Measurements from ENCODE around the gene ARAP2. TPM values are rescaled to one million over a fixed set of nuclear protein-coding genes. Genes with fewer than 3 reads are reported as not detected.

The ARAP2 gene, protein sequence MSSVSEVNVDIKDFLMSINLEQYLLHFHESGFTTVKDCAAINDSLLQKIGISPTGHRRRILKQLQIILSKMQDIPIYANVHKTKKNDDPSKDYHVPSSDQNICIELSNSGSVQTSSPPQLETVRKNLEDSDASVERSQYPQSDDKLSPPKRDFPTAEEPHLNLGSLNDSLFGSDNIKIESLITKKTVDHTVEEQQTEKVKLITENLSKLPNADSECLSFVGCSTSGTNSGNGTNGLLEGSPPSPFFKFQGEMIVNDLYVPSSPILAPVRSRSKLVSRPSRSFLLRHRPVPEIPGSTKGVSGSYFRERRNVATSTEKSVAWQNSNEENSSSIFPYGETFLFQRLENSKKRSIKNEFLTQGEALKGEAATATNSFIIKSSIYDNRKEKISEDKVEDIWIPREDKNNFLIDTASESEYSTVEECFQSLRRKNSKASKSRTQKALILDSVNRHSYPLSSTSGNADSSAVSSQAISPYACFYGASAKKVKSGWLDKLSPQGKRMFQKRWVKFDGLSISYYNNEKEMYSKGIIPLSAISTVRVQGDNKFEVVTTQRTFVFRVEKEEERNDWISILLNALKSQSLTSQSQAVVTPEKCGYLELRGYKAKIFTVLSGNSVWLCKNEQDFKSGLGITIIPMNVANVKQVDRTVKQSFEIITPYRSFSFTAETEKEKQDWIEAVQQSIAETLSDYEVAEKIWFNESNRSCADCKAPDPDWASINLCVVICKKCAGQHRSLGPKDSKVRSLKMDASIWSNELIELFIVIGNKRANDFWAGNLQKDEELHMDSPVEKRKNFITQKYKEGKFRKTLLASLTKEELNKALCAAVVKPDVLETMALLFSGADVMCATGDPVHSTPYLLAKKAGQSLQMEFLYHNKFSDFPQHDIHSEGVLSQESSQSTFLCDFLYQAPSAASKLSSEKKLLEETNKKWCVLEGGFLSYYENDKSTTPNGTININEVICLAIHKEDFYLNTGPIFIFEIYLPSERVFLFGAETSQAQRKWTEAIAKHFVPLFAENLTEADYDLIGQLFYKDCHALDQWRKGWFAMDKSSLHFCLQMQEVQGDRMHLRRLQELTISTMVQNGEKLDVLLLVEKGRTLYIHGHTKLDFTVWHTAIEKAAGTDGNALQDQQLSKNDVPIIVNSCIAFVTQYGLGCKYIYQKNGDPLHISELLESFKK (N-terminal part only)
- total RNA-seq (2014; rRNA removed; shearing (Covaris generic)), result 0.24 TPM in 1 of 2 replicates, not detected in the other

DNA sequence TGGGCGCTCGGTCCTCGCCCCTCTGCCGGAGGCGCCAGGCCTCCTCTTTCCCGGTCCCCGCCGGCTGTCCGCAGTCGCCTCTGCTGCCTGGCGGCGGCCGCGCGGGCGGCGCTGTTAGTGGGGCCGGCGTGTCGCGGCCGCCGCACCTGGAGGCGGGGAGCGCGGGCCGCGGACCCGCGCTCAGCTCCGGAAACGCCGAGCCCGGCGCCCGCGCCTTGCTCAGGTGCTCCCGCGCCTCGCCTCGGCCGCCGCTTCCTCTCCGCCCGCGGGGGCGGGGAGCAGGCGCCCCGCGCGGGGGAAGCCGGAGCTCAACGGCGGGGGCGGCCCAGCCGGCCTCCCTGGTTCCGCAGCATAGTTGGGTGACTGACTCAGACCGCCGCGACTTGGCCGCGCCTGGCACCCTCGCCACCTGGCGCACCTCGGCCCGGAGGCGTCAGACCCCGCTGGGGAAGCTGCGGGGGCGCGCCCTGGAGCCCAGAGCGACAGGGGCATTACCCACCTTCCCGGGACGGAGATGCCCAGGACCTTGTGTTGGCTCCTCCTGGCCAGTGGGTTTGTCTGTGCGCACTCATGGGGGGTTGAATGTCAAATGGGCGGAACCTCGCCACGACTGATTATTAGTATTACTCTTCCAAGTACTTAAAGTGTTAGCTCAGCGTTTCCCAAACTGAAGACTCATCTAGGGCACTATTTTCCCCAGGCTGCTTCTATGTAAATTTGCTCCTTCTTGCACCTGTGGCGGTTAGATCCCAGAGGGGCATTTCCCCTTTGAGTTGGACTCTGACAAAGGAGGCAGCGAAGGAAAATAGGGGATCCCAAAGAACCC lies at the start of gene ARAP2:
Gene ARAP2 (minus strand): TSS at position 258 of the 826 bp plus-strand sequence. CDS start 15,028 bp downstream, outside the sequence.
- H3K4me1 ChIP-seq (replicated peaks), result no peaks in the 10 kb centered on the region
- H3K27me3 ChIP-seq (replicated peaks), result no peaks in the 10 kb centered on the region
- DNase-seq (ENCODE audit: low read depth in 1 of 2, low spot score in 2 of 2), result no peak
- H3K36me3 ChIP-seq, result no peaks in the 10 kb centered on the region
- H3K27ac ChIP-seq, result no peak within 1 kb of the TSS
- no peaks in the 10 kb centered on the region for H3K9me3 ChIP-seq (replicated peaks)
- H3K4me3 ChIP-seq, result no peak within 1 kb of the TSS

DNA sequence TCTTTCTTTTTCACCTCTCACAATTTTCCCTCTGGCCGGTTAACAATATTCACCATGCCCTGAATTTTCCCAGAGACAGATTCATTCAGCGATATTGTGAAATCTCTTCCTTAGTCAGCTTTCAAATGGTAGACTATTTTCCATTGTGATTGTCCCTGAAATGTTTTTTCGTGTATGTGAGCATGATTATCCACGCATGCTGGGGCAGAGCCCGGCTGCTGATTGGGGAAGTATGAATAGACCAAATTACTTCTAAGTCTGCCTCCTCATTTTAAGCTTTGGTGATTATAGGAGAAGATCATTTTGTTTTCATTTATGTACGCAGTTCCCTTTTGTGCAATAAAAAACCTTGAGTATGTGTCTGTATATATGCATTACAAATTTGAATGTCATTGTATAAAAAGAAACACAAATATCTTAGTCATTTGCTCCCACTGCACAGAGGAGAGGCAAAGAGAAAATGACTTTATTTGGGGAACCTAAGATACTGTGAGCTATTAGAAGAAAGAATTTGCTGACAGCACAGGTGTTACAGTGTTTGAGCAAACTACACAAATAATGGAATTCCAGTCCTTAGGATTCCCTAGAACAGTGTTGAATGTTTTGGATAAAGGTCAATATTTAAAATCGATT lies 48.4 kb upstream of the ARAP2 start:
- H3K27me3 ChIP-seq (replicated peaks), result no peaks in the 10 kb centered on the region
- no peaks in the 10 kb centered on the region for H3K4me1 ChIP-seq (replicated peaks)
- no peak overlapping the region for H3K4me3 ChIP-seq
- no peak overlapping the region for H3K27ac ChIP-seq
- H3K9me3 ChIP-seq (replicated peaks), result no peaks in the 10 kb centered on the region
- H3K36me3 ChIP-seq, result no peaks in the 10 kb centered on the region
- DNase-seq (ENCODE audit: low read depth in 1 of 2, low spot score in 2 of 2), result no peak

DNA sequence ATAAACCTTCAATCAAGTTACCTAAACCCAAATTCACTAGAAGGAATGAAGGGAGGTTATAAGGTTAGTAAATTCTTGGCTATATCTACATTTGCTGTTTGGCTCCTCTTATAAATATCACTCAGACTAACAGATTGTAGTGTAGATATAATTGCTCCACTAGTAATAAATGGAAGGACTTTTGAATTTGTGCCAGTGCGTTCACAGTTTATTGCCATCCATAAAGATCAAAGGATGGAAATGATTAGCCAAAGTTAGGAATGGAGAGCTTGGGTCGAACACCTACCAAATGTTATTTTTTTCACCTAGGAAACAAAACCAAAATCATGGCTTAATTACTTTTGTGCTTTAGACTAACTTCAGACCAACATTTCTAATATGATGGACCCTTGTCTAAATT lies 46.3 kb upstream of the ARAP2 start:
- Histone ChIP-seq H3K4me3 (no peak overlapping the region), H3K36me3 (no peaks in the 10 kb centered on the region), H3K4me1 (replicated peaks) (no peaks in the 10 kb centered on the region), H3K27me3 (replicated peaks) (no peaks in the 10 kb centered on the region), H3K9me3 (replicated peaks) (no peaks in the 10 kb centered on the region), H3K27ac (no peak overlapping the region)
- DNase-seq (ENCODE audit: low read depth in 1 of 2, low spot score in 2 of 2), result no peak

DNA sequence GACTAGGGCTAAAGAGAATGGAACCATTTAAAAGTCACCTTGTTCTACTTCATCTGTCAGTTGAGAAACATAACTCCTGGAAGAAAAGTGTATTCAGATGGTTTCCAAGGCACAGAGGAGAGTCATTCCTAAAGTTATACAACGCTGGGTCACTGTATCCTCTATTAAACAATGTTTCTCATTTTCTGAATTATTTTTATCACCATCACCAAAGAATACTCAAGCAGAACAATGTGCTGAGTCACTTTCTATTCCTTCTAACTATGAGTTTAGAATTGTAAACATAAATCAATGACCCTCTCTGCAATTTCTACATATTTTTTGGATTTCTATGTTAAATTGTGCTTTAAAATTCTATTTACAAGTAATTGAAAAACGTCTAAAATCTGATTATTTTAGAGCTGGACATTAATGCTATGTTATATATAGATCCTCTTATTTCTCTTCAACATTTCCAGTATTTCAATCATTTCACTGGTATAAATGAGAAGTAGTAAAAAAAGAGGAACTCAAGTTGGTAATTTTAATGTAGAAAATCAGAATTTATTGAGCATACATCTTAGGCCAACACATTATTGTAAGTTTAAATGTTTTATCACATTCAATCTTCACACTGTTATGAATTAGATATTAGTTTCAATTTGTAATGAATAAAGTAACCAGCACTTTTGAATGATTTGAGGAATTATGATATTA lies 44.6 kb upstream of the ARAP2 start:
- no peaks in the 10 kb centered on the region for H3K4me1 ChIP-seq (replicated peaks)
- H3K27ac ChIP-seq, result no peak overlapping the region
- H3K27me3 ChIP-seq (replicated peaks), result no peaks in the 10 kb centered on the region
- H3K9me3 ChIP-seq (replicated peaks), result no peaks in the 10 kb centered on the region
- H3K4me3 ChIP-seq, result no peak overlapping the region
- no peak for DNase-seq (ENCODE audit: low read depth in 1 of 2, low spot score in 2 of 2)
- no peaks in the 10 kb centered on the region for H3K36me3 ChIP-seq

DNA sequence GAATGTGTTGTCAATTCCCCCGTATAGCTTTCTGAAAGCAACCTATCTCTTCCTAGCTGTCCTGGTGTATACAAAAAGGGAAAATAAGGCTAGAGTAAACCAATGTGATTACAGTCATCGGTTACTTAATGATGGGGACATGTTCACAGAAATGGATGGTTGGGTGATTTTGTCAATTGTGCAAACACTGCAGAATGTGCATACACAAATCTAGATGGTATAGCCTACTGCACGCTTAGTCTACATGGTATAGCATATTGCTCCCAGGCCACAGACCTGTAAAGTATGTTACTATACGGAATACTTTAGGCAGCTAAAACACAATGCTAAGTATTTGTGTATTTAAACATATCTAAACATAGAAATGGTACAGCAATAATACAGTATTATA lies 42.2 kb upstream of the ARAP2 start:
- Histone ChIP-seq H3K4me3 (no peak overlapping the region), H3K36me3 (no peaks in the 10 kb centered on the region), H3K4me1 (replicated peaks) (no peaks in the 10 kb centered on the region), H3K27ac (no peak overlapping the region), H3K27me3 (replicated peaks) (no peaks in the 10 kb centered on the region), H3K9me3 (replicated peaks) (no peaks in the 10 kb centered on the region)
- no peak for DNase-seq (ENCODE audit: low read depth in 1 of 2, low spot score in 2 of 2)

DNA sequence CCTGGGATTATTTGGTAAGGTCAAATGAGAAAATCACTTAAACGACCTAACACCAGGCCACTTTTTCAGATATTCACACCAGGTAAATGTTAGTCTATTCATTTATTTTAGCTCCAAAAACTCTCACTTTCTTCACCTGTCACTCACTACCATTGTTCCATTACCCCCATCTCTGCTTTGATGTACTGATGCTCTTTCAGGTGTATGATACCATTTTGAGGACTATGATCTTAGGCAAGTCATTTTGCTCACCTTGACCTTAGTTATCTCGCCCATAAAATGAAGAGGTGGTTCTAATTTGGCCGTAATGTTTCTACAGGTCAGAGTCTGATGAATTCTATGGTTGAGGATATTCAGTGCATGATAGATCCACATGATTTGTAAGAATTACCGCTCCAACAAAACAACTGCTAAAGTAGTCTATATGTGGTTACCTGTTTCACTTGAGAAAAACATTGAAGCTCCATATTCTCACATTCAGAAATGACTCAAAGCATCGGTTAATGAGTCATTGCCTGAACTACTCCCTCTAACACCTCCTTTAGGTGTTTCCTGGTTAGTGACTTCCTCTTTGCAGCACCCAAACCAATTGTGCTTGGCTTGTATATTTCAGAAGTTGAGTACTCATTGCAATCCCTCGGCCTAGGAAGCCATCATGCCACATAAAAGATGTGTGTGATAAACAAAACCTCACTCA lies 41.6 kb upstream of the ARAP2 start:
- no peak for DNase-seq (ENCODE audit: low read depth in 1 of 2, low spot score in 2 of 2)
- no peaks in the 10 kb centered on the region for H3K4me1 ChIP-seq (replicated peaks)
- H3K4me3 ChIP-seq, result no peak overlapping the region
- H3K27ac ChIP-seq, result no peak overlapping the region
- H3K36me3 ChIP-seq, result no peaks in the 10 kb centered on the region
- no peaks in the 10 kb centered on the region for H3K27me3 ChIP-seq (replicated peaks)
- no peaks in the 10 kb centered on the region for H3K9me3 ChIP-seq (replicated peaks)

DNA sequence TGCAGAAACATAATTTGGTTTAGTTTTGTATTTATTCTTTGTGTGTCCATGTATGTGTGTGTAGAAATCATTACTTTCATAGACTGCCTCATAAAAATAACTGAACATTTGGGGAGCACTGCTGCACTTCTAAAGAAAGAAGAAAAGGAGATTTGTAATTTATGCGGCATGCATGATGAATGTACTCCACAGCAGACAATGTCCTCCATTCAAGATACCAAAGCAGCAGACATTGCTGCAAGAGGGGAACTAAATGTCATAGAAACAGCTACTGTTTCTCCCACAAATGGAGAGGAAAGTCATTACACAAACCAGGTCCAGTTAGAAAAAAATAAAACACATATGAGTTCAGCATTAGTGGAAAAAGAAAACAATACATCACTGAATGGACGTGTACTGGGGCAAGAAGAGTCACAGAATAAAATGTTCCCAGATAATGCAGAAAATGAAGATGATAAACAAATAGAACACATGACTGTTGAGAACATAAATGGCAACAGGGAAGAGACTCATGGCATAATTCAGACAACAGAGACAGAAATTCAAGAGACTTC lies 39.7 kb upstream of the ARAP2 start:
- no peak for DNase-seq (ENCODE audit: low read depth in 1 of 2, low spot score in 2 of 2)
- H3K9me3 ChIP-seq (replicated peaks), result no peaks in the 10 kb centered on the region

DNA sequence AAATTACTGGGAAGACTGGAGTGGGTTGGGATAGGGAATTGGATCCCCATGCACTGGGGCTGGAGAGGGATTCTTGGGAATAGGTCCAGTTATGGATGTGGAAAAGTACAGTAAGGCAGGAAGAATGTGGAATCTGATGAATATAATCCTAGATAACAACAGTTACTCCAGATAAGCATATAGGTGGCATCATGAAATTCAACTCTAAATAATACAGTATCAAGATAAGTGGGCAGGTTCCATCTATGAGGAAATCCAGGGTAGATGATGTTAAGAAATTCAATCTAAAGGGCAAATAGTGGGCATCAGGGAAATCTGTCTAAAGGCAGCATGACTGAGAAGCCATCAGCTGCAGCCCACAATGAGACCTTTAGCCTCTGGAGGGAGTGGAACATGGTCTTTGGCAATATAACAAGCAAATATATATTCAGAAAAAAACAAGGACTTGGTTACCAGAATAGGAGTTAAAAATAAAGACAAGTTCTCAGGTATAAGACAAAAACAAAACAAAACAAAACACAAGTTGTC lies 38.3 kb upstream of the ARAP2 start:
- H3K27me3 ChIP-seq (replicated peaks), result no peaks in the 10 kb centered on the region
- no peak overlapping the region for H3K4me3 ChIP-seq
- DNase-seq (ENCODE audit: low read depth in 1 of 2, low spot score in 2 of 2), result no peak
- H3K27ac ChIP-seq, result no peak overlapping the region
- no peaks in the 10 kb centered on the region for H3K36me3 ChIP-seq
- H3K4me1 ChIP-seq (replicated peaks), result no peaks in the 10 kb centered on the region
- no peaks in the 10 kb centered on the region for H3K9me3 ChIP-seq (replicated peaks)

More for the DNA sequence above, 39.7 kb upstream of the ARAP2 start:
- Histone ChIP-seq H3K36me3 (no peaks in the 10 kb centered on the region), H3K27ac (no peak overlapping the region), H3K4me1 (replicated peaks) (no peaks in the 10 kb centered on the region), H3K4me3 (no peak overlapping the region), H3K27me3 (replicated peaks) (no peaks in the 10 kb centered on the region)

DNA sequence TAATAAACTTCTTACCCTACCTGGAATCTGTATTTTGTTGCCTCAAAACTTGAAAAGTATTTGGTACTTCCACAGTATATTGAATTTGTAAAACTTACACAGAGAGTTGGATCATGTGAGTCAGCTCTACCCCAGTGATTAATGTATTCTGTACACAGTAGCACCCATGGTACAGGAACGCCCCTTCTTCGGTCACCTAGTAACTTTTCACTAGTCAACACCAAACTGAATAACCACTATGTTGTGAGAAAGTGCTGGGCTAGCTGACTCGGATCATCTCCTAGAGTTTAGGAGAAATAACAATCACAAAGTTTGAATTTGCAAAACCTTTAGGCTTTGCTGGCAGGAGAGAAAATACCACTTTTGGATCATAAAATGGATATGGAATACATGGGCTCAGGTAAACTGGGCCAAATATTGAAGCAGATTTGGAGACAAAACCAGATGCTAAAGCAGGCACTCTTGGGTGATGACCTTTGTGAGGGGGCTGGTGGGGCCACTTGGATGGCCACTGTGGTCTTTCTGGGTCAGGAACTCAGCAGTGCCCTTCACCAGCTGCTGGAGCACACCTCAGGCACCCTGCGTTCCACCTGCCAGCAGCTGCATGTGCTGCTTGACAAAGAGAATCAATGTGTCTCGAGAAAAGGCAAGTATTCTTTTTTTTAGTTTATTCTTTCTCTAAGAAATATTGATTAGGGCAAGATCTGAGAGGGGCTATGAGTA lies 37.2 kb upstream of the ARAP2 start, which contains the start of gene DTHD1:
Gene DTHD1 (plus strand): TSS at position 233 of the 723 bp plus-strand sequence. CDS start 143 bp downstream, at position 376.
- no peaks in the 10 kb centered on the region for H3K27me3 ChIP-seq (replicated peaks)

DNA sequence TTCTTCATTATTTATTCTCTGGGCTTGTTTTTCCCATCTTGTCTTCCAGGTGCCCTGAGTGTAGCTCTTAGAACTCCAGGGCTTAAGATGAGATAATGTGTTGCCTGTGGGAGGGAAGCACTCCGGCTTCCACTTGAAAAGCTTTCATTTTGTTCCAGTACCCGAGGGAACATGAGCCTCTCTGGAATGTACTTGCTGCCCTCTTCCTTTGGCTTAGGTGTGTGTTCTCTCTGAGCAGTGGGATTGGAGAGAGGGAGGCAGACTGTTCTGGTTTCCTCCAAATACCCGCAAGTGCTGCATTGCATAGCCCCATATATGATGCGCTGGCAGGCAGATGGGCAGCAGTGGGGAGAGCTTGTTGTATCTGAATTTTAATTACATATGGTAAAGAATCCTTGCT lies 36.2 kb upstream of the ARAP2 start:
- Histone ChIP-seq H3K9me3 (replicated peaks) (no peaks in the 10 kb centered on the region), H3K36me3 (no peaks in the 10 kb centered on the region), H3K27ac (no peak overlapping the region), H3K4me3 (no peak overlapping the region), H3K4me1 (replicated peaks) (no peaks in the 10 kb centered on the region), H3K27me3 (replicated peaks) (no peaks in the 10 kb centered on the region)
- DNase-seq (ENCODE audit: low read depth in 1 of 2, low spot score in 2 of 2), result no peak

More for the DNA sequence above, 37.2 kb upstream of the ARAP2 start, which contains the start of gene DTHD1:
- H3K36me3 ChIP-seq, result no peaks in the 10 kb centered on the region
- DNase-seq (ENCODE audit: low read depth in 1 of 2, low spot score in 2 of 2), result no peak
- H3K4me1 ChIP-seq (replicated peaks), result no peaks in the 10 kb centered on the region
- H3K4me3 ChIP-seq, result no peak within 1 kb of the TSS
- H3K27ac ChIP-seq, result no peak within 1 kb of the TSS
- H3K9me3 ChIP-seq (replicated peaks), result no peaks in the 10 kb centered on the region

DNA sequence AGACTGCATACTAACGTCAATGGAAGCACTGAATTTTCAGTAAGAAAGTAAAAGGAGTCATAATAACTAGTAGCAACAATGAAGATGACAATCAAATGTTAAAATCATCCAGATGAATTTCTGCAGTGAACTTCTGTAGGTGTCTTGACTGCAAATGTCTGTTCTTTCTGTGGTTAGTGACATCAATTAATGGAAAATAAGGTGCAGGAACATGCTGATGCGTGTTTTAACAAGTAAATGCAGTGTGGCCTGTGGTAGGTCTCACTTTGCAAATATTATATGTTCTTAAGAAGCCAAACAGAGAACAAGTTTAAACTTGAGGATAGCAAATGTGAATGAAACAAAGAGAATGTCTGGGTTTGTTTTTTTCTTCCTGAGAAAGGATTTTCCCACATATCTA lies 34.5 kb upstream of the ARAP2 start:
- H3K27me3 ChIP-seq (replicated peaks), result no peaks in the 10 kb centered on the region
- no peak overlapping the region for H3K27ac ChIP-seq
- no peaks in the 10 kb centered on the region for H3K9me3 ChIP-seq (replicated peaks)
- no peak overlapping the region for H3K4me3 ChIP-seq
- no peaks in the 10 kb centered on the region for H3K4me1 ChIP-seq (replicated peaks)
- H3K36me3 ChIP-seq, result no peaks in the 10 kb centered on the region
- DNase-seq (ENCODE audit: low read depth in 1 of 2, low spot score in 2 of 2), result no peak
